Measurements from ENCODE around the gene LRIG1.

The LRIG1 gene

DNA sequence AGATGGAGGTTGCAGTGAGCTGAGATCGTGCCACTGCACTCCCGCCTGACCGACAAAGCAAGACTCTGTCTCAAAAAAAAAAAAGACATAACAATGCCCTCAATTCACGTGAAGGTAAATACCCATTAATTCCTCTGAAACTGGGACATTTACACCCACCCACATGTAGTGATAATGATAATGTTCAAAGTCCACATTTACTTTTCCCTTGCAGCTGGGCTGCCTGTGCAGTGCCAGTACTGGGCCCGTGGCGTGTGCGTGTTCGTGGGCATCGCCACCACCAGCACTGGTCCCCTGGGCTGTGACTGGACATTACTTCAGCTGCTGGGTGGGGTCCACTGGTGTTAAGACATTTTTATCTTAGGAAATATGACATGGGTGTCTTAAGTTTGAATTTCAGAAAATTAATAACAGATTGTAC, 156.4 kb downstream of the LRIG1 start (continued):
- TF ChIP-seq, protein P1, sequence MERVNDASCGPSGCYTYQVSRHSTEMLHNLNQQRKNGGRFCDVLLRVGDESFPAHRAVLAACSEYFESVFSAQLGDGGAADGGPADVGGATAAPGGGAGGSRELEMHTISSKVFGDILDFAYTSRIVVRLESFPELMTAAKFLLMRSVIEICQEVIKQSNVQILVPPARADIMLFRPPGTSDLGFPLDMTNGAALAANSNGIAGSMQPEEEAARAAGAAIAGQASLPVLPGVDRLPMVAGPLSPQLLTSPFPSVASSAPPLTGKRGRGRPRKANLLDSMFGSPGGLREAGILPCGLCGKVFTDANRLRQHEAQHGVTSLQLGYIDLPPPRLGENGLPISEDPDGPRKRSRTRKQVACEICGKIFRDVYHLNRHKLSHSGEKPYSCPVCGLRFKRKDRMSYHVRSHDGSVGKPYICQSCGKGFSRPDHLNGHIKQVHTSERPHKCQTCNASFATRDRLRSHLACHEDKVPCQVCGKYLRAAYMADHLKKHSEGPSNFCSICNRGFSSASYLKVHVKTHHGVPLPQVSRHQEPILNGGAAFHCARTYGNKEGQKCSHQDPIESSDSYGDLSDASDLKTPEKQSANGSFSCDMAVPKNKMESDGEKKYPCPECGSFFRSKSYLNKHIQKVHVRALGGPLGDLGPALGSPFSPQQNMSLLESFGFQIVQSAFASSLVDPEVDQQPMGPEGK (tag by site-specific recombination; IDR thresholded peaks at IDR 0.05) = no peak

DNA sequence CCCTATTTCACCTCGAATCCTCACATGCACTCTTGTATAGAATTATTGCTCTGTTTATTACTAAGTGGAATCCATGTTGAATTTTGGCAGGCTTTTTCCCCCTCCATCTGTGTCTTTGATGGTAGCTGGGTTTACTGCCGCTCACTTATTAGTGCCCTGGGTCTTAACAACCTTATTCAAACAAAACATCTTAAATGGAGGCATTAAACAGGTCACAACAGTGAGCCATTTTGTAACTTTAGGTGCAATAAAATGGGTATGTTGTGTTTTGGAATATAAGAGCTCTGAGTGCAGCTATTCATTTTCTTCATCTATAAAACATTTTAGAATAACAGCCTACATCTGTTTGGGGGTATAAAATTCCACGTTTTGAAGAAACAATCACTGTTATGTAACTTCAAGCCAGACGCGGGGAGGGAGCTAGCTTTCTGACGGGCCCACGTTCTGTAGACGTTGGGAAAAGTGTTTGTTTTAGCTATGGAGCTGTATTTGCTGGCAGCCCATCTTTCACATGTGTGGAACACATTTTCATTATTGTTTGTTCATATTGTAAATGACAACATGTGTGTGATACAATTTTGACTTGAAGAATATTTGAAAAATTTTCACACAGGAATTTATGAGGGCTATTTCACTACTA, 158.0 kb downstream of the LRIG1 start:
- TF ChIP-seq PRDM1 (tag by site-specific recombination; IDR thresholded peaks at IDR 0.05) (no peak), FEZF1 (tag by site-specific recombination; IDR thresholded peaks at IDR 0.05) (peak; percentile 76), ZBTB8A (tag by site-specific recombination; IDR thresholded peaks at IDR 0.05) (no peak), ZNF184 (tag by site-specific recombination; IDR thresholded peaks at IDR 0.05) (no peak)
- Histone ChIP-seq H3K36me3 (ENCODE audit: control insufficient read depth in 2 of 2, insufficient read depth in 1 of 2, low read length in 2 of 2) (no peaks in the 10 kb centered on the region), H3K4me1 (ENCODE audit: control insufficient read depth, insufficient read depth, low read length) (no peaks in the 10 kb centered on the region), H3K9me3 (ENCODE audit: control insufficient read depth, insufficient read depth, low read depth, low read length) (no peaks in the 10 kb centered on the region), H3K4me3 (ENCODE audit: low read depth, low read length) (no peak overlapping the region), H3K27ac (ENCODE audit: extremely low read depth, low read depth, low read length) (no peak overlapping the region)
- ChIA-PET POLR2A (no interaction called here), CTCF (no interaction called here)

DNA sequence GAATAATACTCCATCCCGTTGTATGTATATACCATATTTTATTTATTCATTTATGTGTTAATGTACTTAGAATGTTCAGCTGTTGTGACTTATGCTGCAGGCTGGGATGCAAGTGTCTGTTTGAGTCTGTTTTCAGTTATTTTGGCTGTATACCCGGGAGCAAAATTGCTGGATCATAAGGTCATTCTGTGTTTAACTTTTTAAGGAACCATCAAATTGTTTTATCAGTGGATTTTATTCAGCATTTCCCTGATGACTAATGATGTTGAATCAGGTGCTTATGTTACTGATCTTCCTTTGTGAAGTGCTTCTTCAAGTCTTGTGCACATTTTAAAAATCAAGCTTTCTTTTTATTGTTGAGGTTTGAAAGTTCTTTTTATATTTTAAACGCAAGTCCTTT, 161.9 kb downstream of the LRIG1 start:
- no peak overlapping the region for H3K4me3 ChIP-seq (ENCODE audit: low read depth, low read length)
- no peak overlapping the region for H3K27ac ChIP-seq (ENCODE audit: extremely low read depth, low read depth, low read length)
- no peaks in the 10 kb centered on the region for H3K4me1 ChIP-seq (ENCODE audit: control insufficient read depth, insufficient read depth, low read length)
- CTCF ChIA-PET = interaction anchor here (0.6 to 0.7 kb wide), 2 partner anchors 104 to 567 kb away, joined by 3 read pairs; no protein-coding TSS in a partner anchor
- H3K9me3 ChIP-seq (ENCODE audit: control insufficient read depth, insufficient read depth, low read depth, low read length) = no peaks in the 10 kb centered on the region
- TF ChIP-seq ZNF658 (tag by site-specific recombination; IDR thresholded peaks at IDR 0.05) (no peak), YY2 (tag by site-specific recombination; IDR thresholded peaks at IDR 0.05) (no peak), ZNF530 (tag by site-specific recombination; IDR thresholded peaks at IDR 0.05; ENCODE audit: low read depth) (no peak), ZNF555 (tag by site-specific recombination; conservative IDR thresholded peaks at IDR 0.05) (no peak), TRIM28 (IDR thresholded peaks at IDR 0.05; ENCODE audit: borderline replicate concordance, low read length) (no peak), ZNF660 (tag by site-specific recombination; IDR thresholded peaks at IDR 0.05) (no peak), REPIN1 (tag by site-specific recombination; IDR thresholded peaks at IDR 0.05; ENCODE audit: low read depth) (no peak), GLI4 (tag by site-specific recombination; IDR thresholded peaks at IDR 0.05) (no peak), ZNF670 (tag by site-specific recombination; IDR thresholded peaks at IDR 0.05; ENCODE audit: low read depth) (no peak), ZNF157 (tag by site-specific recombination; IDR thresholded peaks at IDR 0.05) (no peak), ZNF174 (tag by site-specific recombination; IDR thresholded peaks at IDR 0.05) (no peak), RBAK (tag by site-specific recombination; IDR thresholded peaks at IDR 0.05) (no peak), ZNF394 (tag by site-specific recombination; IDR thresholded peaks at IDR 0.05; ENCODE audit: borderline replicate concordance) (no peak)
- TF ChIP-seq, protein P2, sequence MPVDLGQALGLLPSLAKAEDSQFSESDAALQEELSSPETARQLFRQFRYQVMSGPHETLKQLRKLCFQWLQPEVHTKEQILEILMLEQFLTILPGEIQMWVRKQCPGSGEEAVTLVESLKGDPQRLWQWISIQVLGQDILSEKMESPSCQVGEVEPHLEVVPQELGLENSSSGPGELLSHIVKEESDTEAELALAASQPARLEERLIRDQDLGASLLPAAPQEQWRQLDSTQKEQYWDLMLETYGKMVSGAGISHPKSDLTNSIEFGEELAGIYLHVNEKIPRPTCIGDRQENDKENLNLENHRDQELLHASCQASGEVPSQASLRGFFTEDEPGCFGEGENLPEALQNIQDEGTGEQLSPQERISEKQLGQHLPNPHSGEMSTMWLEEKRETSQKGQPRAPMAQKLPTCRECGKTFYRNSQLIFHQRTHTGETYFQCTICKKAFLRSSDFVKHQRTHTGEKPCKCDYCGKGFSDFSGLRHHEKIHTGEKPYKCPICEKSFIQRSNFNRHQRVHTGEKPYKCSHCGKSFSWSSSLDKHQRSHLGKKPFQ (tag by site-specific recombination; IDR thresholded peaks at IDR 0.05) = no peak
- TF ChIP-seq, protein P3, sequence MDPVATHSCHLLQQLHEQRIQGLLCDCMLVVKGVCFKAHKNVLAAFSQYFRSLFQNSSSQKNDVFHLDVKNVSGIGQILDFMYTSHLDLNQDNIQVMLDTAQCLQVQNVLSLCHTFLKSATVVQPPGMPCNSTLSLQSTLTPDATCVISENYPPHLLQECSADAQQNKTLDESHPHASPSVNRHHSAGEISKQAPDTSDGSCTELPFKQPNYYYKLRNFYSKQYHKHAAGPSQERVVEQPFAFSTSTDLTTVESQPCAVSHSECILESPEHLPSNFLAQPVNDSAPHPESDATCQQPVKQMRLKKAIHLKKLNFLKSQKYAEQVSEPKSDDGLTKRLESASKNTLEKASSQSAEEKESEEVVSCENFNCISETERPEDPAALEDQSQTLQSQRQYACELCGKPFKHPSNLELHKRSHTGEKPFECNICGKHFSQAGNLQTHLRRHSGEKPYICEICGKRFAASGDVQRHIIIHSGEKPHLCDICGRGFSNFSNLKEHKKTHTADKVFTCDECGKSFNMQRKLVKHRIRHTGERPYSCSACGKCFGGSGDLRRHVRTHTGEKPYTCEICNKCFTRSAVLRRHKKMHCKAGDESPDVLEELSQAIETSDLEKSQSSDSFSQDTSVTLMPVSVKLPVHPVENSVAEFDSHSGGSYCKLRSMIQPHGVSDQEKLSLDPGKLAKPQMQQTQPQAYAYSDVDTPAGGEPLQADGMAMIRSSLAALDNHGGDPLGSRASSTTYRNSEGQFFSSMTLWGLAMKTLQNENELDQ (tag by site-specific recombination; IDR thresholded peaks at IDR 0.05; ENCODE audit: low read depth) = no peak
- POLR2A ChIA-PET = no interaction called here
- H3K36me3 ChIP-seq (ENCODE audit: control insufficient read depth in 2 of 2, insufficient read depth in 1 of 2, low read length in 2 of 2) = no peaks in the 10 kb centered on the region
